Measurements from ENCODE around the gene CACNA1D. TPM values are rescaled to one million over a fixed set of nuclear protein-coding genes. Genes with fewer than 3 reads are reported as not detected.
A peak's percentile ranks its signal among the peaks of the same experiment; 100 is the strongest.

The CACNA1D gene
- polyA plus RNA-seq, 10 donors = 1.3 to 3.1 (median 1.7) TPM

- DNase-seq = no peak
Observed at GRCh38 chr3:53778153-53778552, 283.7 kb downstream of the CACNA1D start.

- DNase-seq = no peak
Observed at GRCh38 chr3:53780171-53780570, 285.8 kb downstream of the CACNA1D start.

DNA sequence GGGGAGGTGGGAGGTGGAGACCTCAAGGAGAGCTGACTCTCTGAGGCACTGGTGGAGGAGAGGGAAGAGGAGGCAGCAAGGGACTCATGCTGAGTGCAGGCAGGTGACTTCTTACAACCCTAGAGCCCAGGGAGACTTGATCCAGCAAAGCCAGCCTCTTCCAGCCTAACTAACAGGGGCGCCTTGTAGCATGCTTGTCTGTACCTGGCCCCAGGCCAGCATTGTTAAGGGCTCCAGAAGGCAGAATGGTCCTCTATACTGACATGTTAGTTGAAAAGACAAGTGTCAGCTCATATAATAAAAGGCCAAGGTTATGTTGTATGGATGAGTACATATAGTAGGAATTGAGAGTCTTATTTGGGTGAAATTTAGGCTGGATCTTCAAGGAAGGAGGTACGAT, 286.4 kb downstream of the CACNA1D start:
- DNase-seq = no peak

DNA sequence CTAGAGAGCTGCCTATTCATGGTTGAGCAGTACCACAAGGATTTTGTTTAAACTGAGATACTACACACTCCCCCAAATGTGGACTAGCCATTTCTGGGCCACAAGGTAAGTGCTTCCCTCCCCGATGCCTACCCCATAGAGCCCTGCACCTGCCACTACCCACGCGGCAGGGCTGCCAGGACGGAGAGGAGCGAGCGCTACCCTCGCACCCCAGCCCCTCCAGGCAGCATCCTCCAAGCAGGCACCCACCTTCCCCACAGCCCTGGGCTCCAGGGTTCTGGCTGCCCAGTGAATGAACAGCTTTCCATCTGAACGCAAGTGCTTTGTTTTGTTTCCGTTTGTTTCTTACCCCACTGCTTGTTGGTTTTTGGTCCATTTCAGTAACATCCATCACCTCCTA, 292.6 kb downstream of the CACNA1D start:
- DNase-seq = no peak

- no peak for DNase-seq
Observed at GRCh38 chr3:53788038-53788437, 293.6 kb downstream of the CACNA1D start.

GRCh38 chr3:53789459-53789858, 295.0 kb downstream of the CACNA1D start:
- no peak for DNase-seq

GRCh38 chr3:53790470-53790869, 296.1 kb downstream of the CACNA1D start:
- no peak for DNase-seq

DNA sequence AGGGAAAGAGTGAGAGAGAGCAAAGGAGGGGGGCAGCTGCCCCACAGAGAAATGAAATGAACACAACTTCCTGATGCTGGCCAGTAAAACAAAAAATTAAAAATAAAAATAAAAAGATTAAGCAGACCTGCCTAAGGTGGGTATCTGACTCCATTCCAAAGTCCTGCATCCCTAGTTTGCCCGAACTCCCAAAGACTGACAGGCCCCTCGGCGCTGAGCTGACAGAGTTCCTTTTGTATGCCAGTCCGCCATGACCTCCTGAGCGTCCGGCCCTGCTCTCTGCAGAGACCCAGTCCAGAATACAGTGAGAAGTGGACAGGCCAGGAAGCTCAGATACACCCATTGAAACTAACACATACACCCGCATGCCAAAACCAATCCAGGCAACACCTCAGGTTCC, 296.9 kb downstream of the CACNA1D start:
- no peak for DNase-seq

- DNase-seq = no peak
Observed at GRCh38 chr3:53792866-53793265, 298.5 kb downstream of the CACNA1D start.

GRCh38 chr3:53794597-53794996, 300.2 kb downstream of the CACNA1D start:
- DNase-seq = no peak

- DNase-seq = no peak
Observed at GRCh38 chr3:53795176-53795575, 300.8 kb downstream of the CACNA1D start.

GRCh38 chr3:53795789-53796560, 301.6 kb downstream of the CACNA1D start:
- DNase-seq = no peak

DNA sequence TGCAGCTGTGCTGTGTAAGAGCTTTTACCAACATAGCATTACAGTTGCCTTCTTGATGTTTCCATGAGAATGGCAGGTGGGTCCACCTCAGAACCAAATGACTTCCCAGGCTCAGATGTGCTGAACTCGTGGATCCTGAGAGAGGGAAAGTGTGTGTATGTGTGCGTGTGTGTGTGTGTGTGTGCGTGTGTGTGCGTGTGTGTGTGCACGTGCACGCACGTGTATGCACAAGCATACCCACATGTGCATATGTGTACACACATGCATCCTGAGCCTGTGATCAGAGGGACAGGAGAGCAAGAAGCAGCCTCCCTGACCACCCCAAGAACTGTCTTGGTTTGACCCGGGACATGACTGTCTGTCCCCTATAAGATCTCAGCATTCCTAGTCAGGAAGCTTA, 303.7 kb downstream of the CACNA1D start:
- no peak for DNase-seq

GRCh38 chr3:53799338-53799865, 305.0 kb downstream of the CACNA1D start:
- no peak for DNase-seq

DNA sequence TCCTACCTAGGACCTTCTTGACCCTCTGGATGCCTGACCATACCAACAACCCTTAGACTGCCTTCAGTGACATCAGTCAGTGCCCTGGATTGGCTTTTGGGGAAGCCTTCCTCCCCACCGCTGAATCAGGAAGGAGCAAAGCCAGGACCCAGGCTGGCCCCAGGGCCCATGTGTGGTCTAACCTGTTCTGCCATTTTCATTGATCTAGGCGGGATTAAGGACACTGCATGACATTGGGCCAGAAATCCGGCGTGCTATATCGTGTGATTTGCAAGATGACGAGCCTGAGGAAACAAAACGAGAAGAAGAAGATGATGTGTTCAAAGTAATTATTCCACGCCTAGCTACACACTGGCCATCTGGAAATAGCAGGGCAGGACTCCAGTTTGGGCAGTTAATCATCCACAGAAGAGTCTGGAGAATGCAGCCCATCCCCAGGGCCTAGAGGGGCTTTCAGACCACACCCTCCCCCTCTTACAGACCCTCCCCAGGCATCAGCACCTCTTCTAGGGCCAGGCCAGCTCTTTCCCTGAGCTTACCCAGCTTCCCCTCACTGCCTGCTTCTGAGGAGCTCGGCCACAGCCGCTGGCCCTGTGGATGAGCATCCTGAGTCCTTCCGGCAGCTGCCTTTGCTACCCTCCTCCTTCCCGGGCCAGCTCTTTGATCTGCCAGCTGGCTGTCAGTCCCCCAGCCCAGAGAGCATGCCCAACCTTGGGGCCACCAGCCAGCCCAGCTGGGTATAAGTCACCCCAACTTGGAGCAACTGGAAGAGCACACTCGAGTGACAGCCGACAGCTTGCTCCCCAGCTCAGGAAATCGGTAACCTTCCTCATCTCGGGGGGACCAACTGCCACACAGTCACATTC, 305.9 kb downstream of the CACNA1D start:
- DNase-seq = no peak

DNA sequence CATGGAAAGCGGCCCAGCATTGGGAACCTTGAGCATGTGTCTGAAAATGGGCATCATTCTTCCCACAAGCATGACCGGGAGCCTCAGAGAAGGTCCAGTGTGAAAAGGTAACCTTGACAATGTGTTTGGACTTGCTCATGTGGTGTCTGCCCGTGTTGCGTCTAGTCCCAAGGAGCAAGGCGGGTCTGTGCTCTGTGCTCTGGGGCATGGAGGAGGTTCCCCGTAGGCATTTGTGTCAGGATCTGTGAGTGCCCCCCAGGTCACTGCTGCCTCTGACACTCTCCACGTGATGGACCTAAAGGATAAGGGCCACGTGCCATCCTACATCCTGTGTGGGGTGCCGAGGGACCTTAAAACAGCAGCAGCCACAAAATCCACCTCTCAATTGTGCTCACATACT, 306.9 kb downstream of the CACNA1D start:
- no peak for DNase-seq

GRCh38 chr3:53802256-53802880, 308.0 kb downstream of the CACNA1D start:
- no peak for DNase-seq

DNA sequence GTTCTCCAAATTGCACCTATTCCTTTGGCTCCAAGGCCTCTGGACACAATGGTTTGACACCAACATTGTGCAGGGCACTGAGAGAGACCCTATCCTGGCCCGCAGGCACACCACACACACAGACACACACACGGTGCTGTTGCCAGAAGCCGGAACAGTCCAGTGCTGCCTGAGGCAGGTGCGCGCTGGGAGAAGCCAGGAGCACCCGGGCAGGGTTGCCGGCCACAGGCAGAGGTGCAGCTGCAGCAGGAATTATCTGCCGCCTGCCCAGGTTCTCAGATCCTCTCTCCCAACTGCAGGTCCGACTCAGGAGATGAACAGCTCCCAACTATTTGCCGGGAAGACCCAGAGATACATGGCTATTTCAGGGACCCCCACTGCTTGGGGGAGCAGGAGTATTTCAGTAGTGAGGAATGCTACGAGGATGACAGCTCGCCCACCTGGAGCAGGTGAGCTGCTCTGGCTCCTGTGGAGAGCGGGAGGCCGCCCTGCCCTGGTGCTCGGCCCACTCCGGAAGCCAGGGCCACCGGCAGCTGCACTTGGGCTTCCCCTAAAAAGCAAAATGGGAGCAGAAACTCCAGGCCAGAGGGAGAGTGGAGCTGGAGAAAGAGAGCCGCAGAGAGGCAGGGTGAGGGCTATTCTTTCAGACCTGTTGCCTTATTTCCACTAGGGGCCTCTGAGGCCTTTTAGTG, 308.9 kb downstream of the CACNA1D start:
- DNase-seq = no peak

- DNase-seq = no peak
Observed at GRCh38 chr3:53803816-53804695, 309.6 kb downstream of the CACNA1D start.

DNA sequence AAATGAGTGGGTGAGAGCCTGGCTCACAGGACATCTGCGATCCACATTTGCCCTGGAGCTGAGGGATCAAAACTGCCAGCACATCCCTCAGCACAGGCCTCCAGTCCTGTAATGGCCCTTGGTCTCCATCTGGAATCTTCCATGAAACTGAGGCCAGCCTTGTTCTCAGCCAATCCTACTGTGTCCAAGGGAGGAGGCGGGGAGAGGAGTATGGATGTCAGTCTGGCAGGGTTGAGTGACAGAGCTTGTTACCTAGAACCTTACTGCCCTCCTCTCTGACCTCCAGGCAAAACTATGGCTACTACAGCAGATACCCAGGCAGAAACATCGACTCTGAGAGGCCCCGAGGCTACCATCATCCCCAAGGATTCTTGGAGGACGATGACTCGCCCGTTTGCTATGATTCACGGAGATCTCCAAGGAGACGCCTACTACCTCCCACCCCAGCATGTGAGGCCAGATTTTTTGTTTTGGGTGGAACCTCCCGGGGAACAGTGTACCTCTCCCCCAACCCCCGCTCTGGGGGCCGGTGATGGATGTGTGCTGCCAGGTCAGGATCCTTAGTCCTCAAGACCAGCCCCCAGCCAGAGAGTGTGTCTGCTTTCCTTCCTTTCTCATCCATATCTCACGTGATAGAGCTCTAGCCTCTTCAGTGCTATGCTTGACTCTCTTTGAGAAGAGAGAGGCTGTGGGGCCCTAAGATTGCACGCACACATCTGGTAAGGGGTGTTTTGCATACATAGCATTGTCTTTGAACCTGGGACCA, 310.5 kb downstream of the CACNA1D start:
- peak in 1 of 3 donors; percentile 75 for DNase-seq

All from muscle of back (tissue), 11 donors.